ENCODE results near the gene CPT1C. TPM values are rescaled to one million over a fixed set of nuclear protein-coding genes. Genes with fewer than 3 reads are reported as not detected.

Gene CPT1C
- total and polyA plus RNA-seq, 2 of the 4 experiments (the other 2 are of a cell fraction), result 14.2 to 56.1 TPM

- no peak overlapping the region for H2BK5ac ChIP-seq (ENCODE audit: low read depth, low read length, poor library complexity, severe bottlenecking)
- ATAC-seq (ENCODE audit: low read depth) (no peak), DNase-seq (no peak)
- TF ChIP-seq RCOR1 (IDR thresholded peaks at IDR 0.05; ENCODE audit: insufficient replicate concordance, low read length), result no peak
- no peak for TF ChIP-seq RFX5 (IDR thresholded peaks at IDR 0.05; ENCODE audit: low read depth, low read length)
- TF ChIP-seq MXI1 (IDR thresholded peaks at IDR 0.05; ENCODE audit: borderline replicate concordance, low read depth, low read length), result no peak
- no peak for TF ChIP-seq MAFK (IDR thresholded peaks at IDR 0.05; ENCODE audit: low read depth, low read length)
- TF ChIP-seq SMC3 (IDR thresholded peaks at IDR 0.05; ENCODE audit: low read depth, low read length), result no peak
- TF ChIP-seq CTCF (conservative IDR thresholded peaks at IDR 0.05; ENCODE audit: low read depth, low read length), result no peak
- H4K8ac ChIP-seq (ENCODE audit: low read depth in 2 of 2, low read length in 2 of 2), result no peak overlapping the region
- H4K5ac ChIP-seq (ENCODE audit: low read depth, low read length), result no peak overlapping the region
- peaks cover 11% of the 10 kb centered on the region for H3K4me1 ChIP-seq (ENCODE audit: control insufficient read depth, insufficient read depth, low read length)
- BruUV-seq (replicated peaks), result no TSS peak
- H3K36me3 ChIP-seq (ENCODE audit: control insufficient read depth, insufficient read depth, low read length), result peaks cover 10% of the 10 kb centered on the region
- no peak overlapping the region for H3K18ac ChIP-seq (ENCODE audit: low read depth, low read length)
- intact Hi-C loops (cut with micrococcal nuclease), result no loop called here
- no peak overlapping the region for H3K56ac ChIP-seq (ENCODE audit: extremely low read depth, insufficient read depth, low read length)
- ChIA-PET CTCF (interaction anchor here (0.6 kb wide), 1 partner anchor 29 kb away, joined by 4 read pairs; no protein-coding TSS in a partner anchor), POLR2A (ENCODE audit: unreplicated experiment) (no interaction called here)
- H3K23ac ChIP-seq (ENCODE audit: low read depth, low read length), result no peak overlapping the region
- no peaks in the 10 kb centered on the region for H3K27me3 ChIP-seq (ENCODE audit: control insufficient read depth, insufficient read depth, low read length)
- H4K91ac ChIP-seq (ENCODE audit: insufficient read depth, low read depth, low read length), result no peak overlapping the region
- no peak overlapping the region for H3K27ac ChIP-seq (ENCODE audit: insufficient read depth, low read length)
- no peak overlapping the region for H3K4me2 ChIP-seq (ENCODE audit: low read depth, low read length)
- H3K9me1 ChIP-seq (ENCODE audit: insufficient read depth, low read length), result peaks cover 3% of the 10 kb centered on the region; the same call in 1 of the 2 replicates
- dilution Hi-C loops (cut with HindIII; ENCODE audit: low sequenced_read_pairs, unreplicated experiment), result no loop called here
- H3K4me3 ChIP-seq (ENCODE audit: insufficient read depth, low read depth, low read length), result no peak overlapping the region
- H2BK20ac ChIP-seq (ENCODE audit: low read depth, low read length), result no peak overlapping the region
- no peak overlapping the region for H2BK120ac ChIP-seq (ENCODE audit: low read depth, low read length)
- no peak overlapping the region for H2AK9ac ChIP-seq (replicated peaks; ENCODE audit: low read depth, low read length, poor library complexity)
- 80% methylated on average over 1 of the region's 2 CpGs; no CpG with 5 or more reads in 1 of the 2 experiments for WGBS, 2 experiments (ENCODE audit: extremely low coverage in 2 of 2, insufficient read length in 1 of 2)
- H3K14ac ChIP-seq (replicated peaks; ENCODE audit: low read depth, low read length), result no peak overlapping the region
- H3K9ac ChIP-seq (ENCODE audit: low read depth, low read length), result no peak overlapping the region
- H2BK15ac ChIP-seq (ENCODE audit: low read depth, low read length), result no peak overlapping the region
- H3K4ac ChIP-seq (ENCODE audit: low read depth, low read length), result no peak overlapping the region
- H2AK5ac ChIP-seq (ENCODE audit: low read depth, low read length), result no peak overlapping the region
- no peak overlapping the region for H2AFZ ChIP-seq (replicated peaks; ENCODE audit: low read length, poor library complexity)
- peaks cover 8 to 63% of the 10 kb centered on the region in 2 experiments; a peak in 3 of 4 replicates for H3K79me1 ChIP-seq (ENCODE audit: low read depth in 1 of 2, low read length in 2 of 2)
- no peaks in the 10 kb centered on the region for H3K9me3 ChIP-seq (ENCODE audit: control insufficient read depth, insufficient read depth, low read length)
- H4K20me1 ChIP-seq (ENCODE audit: insufficient read depth, low read length), result peaks cover 3% of the 10 kb centered on the region
- in situ Hi-C loops (cut with MboI; ENCODE audit: low sequenced_read_pairs), result loop anchor here (10.0 kb wide), 1 partner anchor 173 kb away; the partner anchor contains the start of gene RPS11
Observed at GRCh38 chr19:49667473-49667872, 23.4 kb upstream of the CPT1C start.
